ENCODE results near the gene LMOD2. TPM values are rescaled to one million over a fixed set of nuclear protein-coding genes. Genes with fewer than 3 reads are reported as not detected.

Gene LMOD2
- total and polyA plus RNA-seq, 5 donors = 258 to 849 (median 386) TPM

- no peak overlapping the region for H3K27ac ChIP-seq (ENCODE audit: low read length)
- intact Hi-C loops (cut with DNase I) = loop anchor here in 1 of 4 donors (10.0 kb wide), 1 partner anchor 54 kb away; the partner anchor contains the start of gene WASL
- H3K4me3 ChIP-seq (ENCODE audit: low read length) = no peak overlapping the region
- no peaks in the 10 kb centered on the region for H3K27me3 ChIP-seq (ENCODE audit: control insufficient read depth, insufficient read depth)
- no peaks in the 10 kb centered on the region for H3K9me3 ChIP-seq (ENCODE audit: control insufficient read depth, low read length)
- no peak for ATAC-seq
- DNase-seq = no peak
- H3K4me1 ChIP-seq (ENCODE audit: control insufficient read depth, insufficient read depth, low read length) = no peaks in the 10 kb centered on the region
- 94% methylated on average over 2 of the region's 2 CpGs for WGBS
Measured at GRCh38 chr7:123690550-123690949, 34.9 kb downstream of the LMOD2 start.

- no peaks in the 10 kb centered on the region for H3K27me3 ChIP-seq (ENCODE audit: control insufficient read depth, insufficient read depth)
- intact Hi-C loops (cut with DNase I) = loop anchor here in 1 of 4 donors (10.0 kb wide), 1 partner anchor 52 kb away; the partner anchor contains the start of gene WASL
- no peak overlapping the region for H3K4me3 ChIP-seq (ENCODE audit: low read length)
- 93% methylated on average over 6 of the region's 6 CpGs for WGBS
- no peak overlapping the region for H3K27ac ChIP-seq (ENCODE audit: low read length)
- ATAC-seq = peak in 1 of 2 donors; percentile 25
- no peaks in the 10 kb centered on the region for H3K4me1 ChIP-seq (ENCODE audit: control insufficient read depth, insufficient read depth, low read length)
- peak in 2 of 3 donors; percentile 38 to 41 for DNase-seq
- H3K9me3 ChIP-seq (ENCODE audit: control insufficient read depth, low read length) = no peaks in the 10 kb centered on the region
Measured at GRCh38 chr7:123692471-123692877, 36.8 kb downstream of the LMOD2 start.

GRCh38 chr7:123695944-123696677 is 40.4 kb downstream of the LMOD2 start:
- intact Hi-C loops (cut with DNase I) = loop anchor here in 1 of 4 donors (10.0 kb wide), 1 partner anchor 49 kb away; the partner anchor contains the start of gene WASL
- H3K27me3 ChIP-seq (ENCODE audit: control insufficient read depth, insufficient read depth) = no peaks in the 10 kb centered on the region
- DNase-seq (no peak), ATAC-seq (no peak)
- no peak overlapping the region for H3K4me3 ChIP-seq (ENCODE audit: low read length)
- no peak overlapping the region for H3K27ac ChIP-seq (ENCODE audit: low read length)
- no peaks in the 10 kb centered on the region for H3K9me3 ChIP-seq (ENCODE audit: control insufficient read depth, low read length)
- 87% methylated on average over 3 of the region's 3 CpGs for WGBS
- H3K4me1 ChIP-seq (ENCODE audit: control insufficient read depth, insufficient read depth, low read length) = no peaks in the 10 kb centered on the region

GRCh38 chr7:123705211-123705901 is 49.7 kb downstream of the LMOD2 start:
- H3K9me3 ChIP-seq (ENCODE audit: control insufficient read depth, low read length) = no peaks in the 10 kb centered on the region
- H3K27me3 ChIP-seq (ENCODE audit: control insufficient read depth, insufficient read depth) = no peaks in the 10 kb centered on the region
- intact Hi-C loops (cut with DNase I) = no loop called here
- whole genome bisulfite sequencing = 78% methylated on average over 1 of the region's 1 CpG
- H3K4me3 ChIP-seq (ENCODE audit: low read length) = no peak overlapping the region
- no peak overlapping the region for H3K27ac ChIP-seq (ENCODE audit: low read length)
- H3K4me1 ChIP-seq (ENCODE audit: control insufficient read depth, insufficient read depth, low read length) = no peaks in the 10 kb centered on the region
- DNase-seq (no peak), ATAC-seq (no peak)

- 64% methylated on average over 2 of the region's 2 CpGs for WGBS
- ATAC-seq = no peak
- Histone ChIP-seq H3K9me3 (ENCODE audit: control insufficient read depth, low read length) (no peaks in the 10 kb centered on the region), H3K27ac (ENCODE audit: low read length) (no peak overlapping the region), H3K4me3 (ENCODE audit: low read length) (no peak overlapping the region), H3K4me1 (ENCODE audit: control insufficient read depth, insufficient read depth, low read length) (no peaks in the 10 kb centered on the region), H3K27me3 (ENCODE audit: control insufficient read depth, insufficient read depth) (no peaks in the 10 kb centered on the region)
- DNase-seq = no peak
- intact Hi-C loops (cut with DNase I) = no loop called here
Measured at GRCh38 chr7:123709525-123709924, 53.9 kb downstream of the LMOD2 start.

GRCh38 chr7:123710683-123711082 is 55.0 kb downstream of the LMOD2 start:
- H3K27me3 ChIP-seq (ENCODE audit: control insufficient read depth, insufficient read depth) = no peaks in the 10 kb centered on the region
- no peak overlapping the region for H3K27ac ChIP-seq (ENCODE audit: low read length)
- H3K4me1 ChIP-seq (ENCODE audit: control insufficient read depth, insufficient read depth, low read length) = no peaks in the 10 kb centered on the region
- 67% methylated on average over 2 of the region's 2 CpGs for WGBS
- H3K9me3 ChIP-seq (ENCODE audit: control insufficient read depth, low read length) = no peaks in the 10 kb centered on the region
- intact Hi-C loops (cut with DNase I) = no loop called here
- no peak overlapping the region for H3K4me3 ChIP-seq (ENCODE audit: low read length)
- ATAC-seq (no peak), DNase-seq (no peak)

- Histone ChIP-seq H3K27ac (ENCODE audit: low read length) (no peak overlapping the region), H3K27me3 (ENCODE audit: control insufficient read depth, insufficient read depth) (no peaks in the 10 kb centered on the region), H3K4me1 (ENCODE audit: control insufficient read depth, insufficient read depth, low read length) (no peaks in the 10 kb centered on the region), H3K4me3 (ENCODE audit: low read length) (no peak overlapping the region), H3K9me3 (ENCODE audit: control insufficient read depth, low read length) (no peaks in the 10 kb centered on the region)
- DNase-seq = no peak
- intact Hi-C loops (cut with DNase I) = no loop called here
- ATAC-seq = no peak
Measured at GRCh38 chr7:123711832-123712293, 56.2 kb downstream of the LMOD2 start.

- Histone ChIP-seq H3K4me3 (ENCODE audit: low read length) (no peak overlapping the region), H3K27ac (ENCODE audit: low read length) (no peak overlapping the region), H3K27me3 (ENCODE audit: control insufficient read depth, insufficient read depth) (no peaks in the 10 kb centered on the region), H3K9me3 (ENCODE audit: control insufficient read depth, low read length) (no peaks in the 10 kb centered on the region), H3K4me1 (ENCODE audit: control insufficient read depth, insufficient read depth, low read length) (peaks cover 3% of the 10 kb centered on the region)
- 40% methylated on average over 1 of the region's 1 CpG for WGBS
- ATAC-seq (no peak), DNase-seq (no peak)
- intact Hi-C loops (cut with DNase I) = no loop called here
Measured at GRCh38 chr7:123712619-123713018, 57.0 kb downstream of the LMOD2 start.

Other genes starting within 250 kb of the LMOD2 start
- under 1 TPM; 0.41 to 0.79 (median 0.62) TPM for gene IQUB, start 121.3 kb upstream of the LMOD2 start, total RNA-seq
- 0.07 TPM for gene IQUB, start 121.3 kb upstream of the LMOD2 start, polyA plus RNA-seq
- 100 to 1,000 TPM; 270 to 342 (median 313) TPM for gene NDUFA5, start 98.0 kb upstream of the LMOD2 start, total RNA-seq
- gene NDUFA5, start 98.0 kb upstream of the LMOD2 start, polyA plus RNA-seq = 375 TPM
- gene ASB15, start 54.0 kb upstream of the LMOD2 start, total RNA-seq = 10 to 100 TPM; 15.6 to 56.7 (median 39.5) TPM
- gene ASB15, start 54.0 kb upstream of the LMOD2 start, polyA plus RNA-seq = 23.7 TPM
- gene WASL, start 93.1 kb downstream of the LMOD2 start, total RNA-seq = 10 to 100 TPM; 24.7 to 32.5 (median 28.6) TPM
- 16.9 TPM for gene WASL, start 93.1 kb downstream of the LMOD2 start, polyA plus RNA-seq
- under 1 TPM in 2 of 4 donors, not detected in 2; 0.41 to 0.42 TPM for gene HYAL4, start 189.3 kb downstream of the LMOD2 start, total RNA-seq
- not detected for gene HYAL4, start 189.3 kb downstream of the LMOD2 start, polyA plus RNA-seq

Measured in right cardiac atrium (tissue), 5 donors.